ENCODE results near the gene ZDHHC16.
"Not testable (repeated sequence)": the region's sequence is repeated elsewhere in the genome, so short reads cannot be mapped to it uniquely, and the experiment has no call there.

Gene ZDHHC16

DNA sequence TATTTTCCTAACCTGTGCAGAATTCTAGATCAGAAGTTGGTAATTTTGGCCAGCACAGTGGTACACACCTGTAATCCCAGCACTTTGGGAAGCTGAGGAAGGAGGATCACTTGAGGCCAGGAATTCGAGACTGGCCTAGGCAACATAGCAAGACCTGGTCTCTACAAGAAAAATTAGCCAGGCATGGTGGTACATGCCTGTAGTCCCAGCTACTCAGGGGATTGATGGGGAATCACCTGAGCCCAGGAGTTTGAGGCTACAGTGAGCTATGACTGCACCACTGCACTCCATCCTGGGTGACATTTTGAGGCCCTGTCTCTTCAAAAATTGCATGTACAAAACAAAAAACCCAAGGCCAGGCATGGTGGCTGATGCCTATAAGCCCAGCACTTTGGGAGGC is 11.4 kb upstream of the ZDHHC16 start:
- DNase-seq (ENCODE audit: low read depth) = no peak

DNA sequence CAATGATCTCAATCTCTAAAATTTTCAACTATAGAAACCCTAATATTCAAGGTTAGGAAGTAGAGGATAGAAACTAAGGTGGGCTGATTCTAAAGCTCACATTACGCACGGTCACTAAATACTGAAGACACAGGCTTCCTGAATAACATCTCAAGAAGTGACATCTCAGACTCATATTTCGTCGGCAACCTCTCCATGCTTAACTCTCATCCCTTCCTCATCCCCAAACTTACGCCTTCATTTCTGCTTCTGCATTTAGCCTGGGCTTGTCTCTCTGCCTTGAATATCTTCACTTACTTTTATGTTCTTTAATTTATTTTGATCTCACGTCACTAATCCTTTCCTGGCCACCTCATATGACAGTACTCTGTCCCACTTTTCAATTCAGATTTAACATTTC is 10.8 kb upstream of the ZDHHC16 start:
- no peak for DNase-seq (ENCODE audit: low read depth)

- DNase-seq (ENCODE audit: low read depth) = no peak
Observed at GRCh38 chr10:97442277-97442676, 3.7 kb upstream of the ZDHHC16 start.

GRCh38 chr10:97444212-97444611 is 1.8 kb upstream of the ZDHHC16 start:
- DNase-seq (ENCODE audit: low read depth) = no peak

DNA sequence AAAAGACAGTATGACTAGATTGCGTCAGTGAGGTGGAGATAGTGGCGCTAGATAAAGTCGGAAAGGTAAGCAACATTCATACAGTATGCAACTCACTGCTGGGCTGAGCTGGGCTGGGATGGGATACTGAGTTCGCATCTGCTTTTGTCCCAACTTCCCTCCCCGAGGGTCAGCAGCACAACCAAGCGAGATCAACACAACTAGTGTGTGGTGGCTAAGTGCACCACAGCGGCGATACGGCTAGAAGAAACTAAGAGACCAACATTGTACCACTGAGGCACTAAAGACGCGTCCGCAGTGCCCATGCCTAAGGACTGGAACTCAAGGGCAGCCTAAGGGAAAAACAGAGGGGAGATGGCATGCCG is 636 bp upstream of the ZDHHC16 start:
- DNase-seq (ENCODE audit: low read depth) = no peak

DNA sequence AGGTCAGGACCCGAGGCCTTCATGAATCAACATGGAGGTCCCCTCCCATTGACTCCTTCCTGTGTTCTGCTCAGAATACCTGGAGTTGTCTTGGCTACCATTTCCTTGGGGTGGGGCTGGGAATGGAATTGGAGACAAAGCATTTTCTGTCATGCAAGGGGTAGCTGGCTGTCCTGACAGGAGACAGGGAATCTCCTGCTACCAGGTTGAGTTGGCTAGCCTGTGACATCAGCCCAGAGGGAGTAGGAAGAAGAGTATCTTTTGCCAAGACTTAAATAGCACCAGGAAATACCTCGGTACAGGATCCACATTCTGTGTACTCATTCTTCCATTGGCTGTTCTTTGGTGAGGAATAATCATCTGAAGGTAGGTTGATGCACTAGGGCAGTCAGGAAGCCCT is 4.9 kb downstream of the ZDHHC16 start:
- no peak for DNase-seq (ENCODE audit: low read depth)

- DNase-seq (ENCODE audit: low read depth) = no peak
Observed at GRCh38 chr10:97451605-97452004, 5.6 kb downstream of the ZDHHC16 start.

DNA sequence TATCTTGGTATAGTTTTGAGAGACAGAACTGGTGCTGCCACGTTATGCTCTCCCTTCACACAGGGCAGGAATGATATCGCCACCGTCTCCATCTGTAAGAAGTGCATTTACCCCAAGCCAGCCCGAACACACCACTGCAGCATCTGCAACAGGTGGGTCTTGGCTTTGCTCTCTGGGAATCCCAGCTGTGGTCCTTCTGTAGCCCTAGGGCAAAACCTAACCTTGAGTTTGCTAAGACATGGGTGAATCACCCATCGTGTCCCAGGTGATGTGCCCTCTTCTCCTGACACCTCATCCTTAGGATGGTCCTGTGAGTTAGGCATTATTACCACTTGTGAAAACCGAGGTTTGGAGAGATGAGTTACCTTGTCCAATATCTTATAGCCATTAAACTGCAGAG is 6.4 kb downstream of the ZDHHC16 start:
- no peak for DNase-seq (ENCODE audit: low read depth)

DNA sequence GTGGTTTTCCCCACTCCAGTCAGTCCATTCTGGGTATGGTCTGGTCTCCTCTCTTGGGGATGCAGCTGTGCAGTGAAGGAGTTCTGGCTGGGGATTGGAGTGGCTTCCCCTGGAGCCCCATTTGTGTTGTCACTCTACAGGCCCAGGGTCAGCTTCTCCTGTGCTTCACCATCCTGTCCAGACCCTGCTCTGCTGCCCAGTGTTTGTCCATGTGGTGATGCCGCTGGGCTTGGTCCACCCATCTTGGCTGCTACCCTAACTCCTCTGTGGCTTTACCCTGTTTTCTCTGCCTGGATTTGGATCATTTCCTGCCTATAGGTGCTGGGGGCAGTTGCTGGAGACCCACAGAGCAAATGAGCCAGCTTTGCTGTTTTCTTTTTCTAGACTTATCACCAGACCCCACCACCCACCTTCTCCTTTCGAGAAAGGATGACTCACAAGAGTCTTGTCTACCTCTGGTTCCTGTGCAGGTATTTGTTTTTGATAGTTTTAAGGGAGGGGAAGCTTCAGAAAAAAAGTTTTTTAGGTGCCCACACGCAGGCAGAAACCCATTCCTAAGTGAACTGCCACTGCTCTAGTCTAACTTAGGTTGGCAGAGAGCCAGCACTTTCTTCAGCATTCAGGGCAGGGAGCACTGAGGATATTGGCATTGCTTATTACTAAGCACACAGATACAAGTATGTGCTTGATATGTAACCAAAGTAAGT is 8.5 kb downstream of the ZDHHC16 start:
- DNase-seq (ENCODE audit: low read depth) = no peak

- no peak for DNase-seq (ENCODE audit: low read depth)
Observed at GRCh38 chr10:97456034-97456685, 10.2 kb downstream of the ZDHHC16 start.

DNA sequence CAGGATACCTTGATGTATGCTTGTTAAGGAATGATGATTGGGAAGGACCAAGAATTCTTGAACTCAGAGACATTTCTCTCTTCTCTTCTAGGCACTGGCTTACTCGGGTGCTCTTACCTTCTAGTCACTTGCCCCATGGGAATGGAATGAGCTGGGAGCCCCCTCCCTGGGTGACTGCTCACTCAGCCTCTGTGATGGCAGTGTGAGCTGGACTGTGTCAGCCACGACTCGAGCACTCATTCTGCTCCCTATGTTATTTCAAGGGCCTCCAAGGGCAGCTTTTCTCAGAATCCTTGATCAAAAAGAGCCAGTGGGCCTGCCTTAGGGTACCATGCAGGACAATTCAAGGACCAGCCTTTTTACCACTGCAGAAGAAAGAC is 10.7 kb downstream of the ZDHHC16 start:
- DNase-seq (ENCODE audit: low read depth) = no peak

- no peak for DNase-seq (ENCODE audit: low read depth)
Observed at GRCh38 chr10:97459111-97459510, 13.1 kb downstream of the ZDHHC16 start.

GRCh38 chr10:97459933-97460332 is 14.0 kb downstream of the ZDHHC16 start:
- DNase-seq (ENCODE audit: low read depth) = no peak

GRCh38 chr10:97462309-97462708 is 16.3 kb downstream of the ZDHHC16 start:
- no peak for DNase-seq (ENCODE audit: low read depth)

GRCh38 chr10:97463363-97464132 is 17.6 kb downstream of the ZDHHC16 start:
- peak; percentile 26 for DNase-seq (ENCODE audit: low read depth)

DNA sequence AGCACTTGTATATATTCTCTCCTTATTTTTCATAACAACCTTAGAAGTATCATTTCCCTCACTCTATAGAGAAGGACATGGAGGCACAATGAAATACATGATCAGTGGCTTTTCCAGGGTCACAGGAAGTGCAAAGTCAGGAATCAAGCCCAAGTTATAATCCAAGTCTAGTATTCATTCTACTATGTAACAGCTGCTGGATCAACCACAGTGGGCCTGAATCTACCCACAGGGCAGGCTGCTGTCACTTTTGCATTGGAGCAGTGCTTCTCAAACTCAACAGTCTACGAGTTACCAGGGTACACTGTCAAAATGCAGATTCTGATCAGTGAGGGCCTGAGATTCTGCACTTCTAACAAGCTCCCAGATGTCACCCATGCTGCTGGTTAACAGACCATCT is 18.3 kb downstream of the ZDHHC16 start:
- DNase-seq (ENCODE audit: low read depth) = no peak

DNA sequence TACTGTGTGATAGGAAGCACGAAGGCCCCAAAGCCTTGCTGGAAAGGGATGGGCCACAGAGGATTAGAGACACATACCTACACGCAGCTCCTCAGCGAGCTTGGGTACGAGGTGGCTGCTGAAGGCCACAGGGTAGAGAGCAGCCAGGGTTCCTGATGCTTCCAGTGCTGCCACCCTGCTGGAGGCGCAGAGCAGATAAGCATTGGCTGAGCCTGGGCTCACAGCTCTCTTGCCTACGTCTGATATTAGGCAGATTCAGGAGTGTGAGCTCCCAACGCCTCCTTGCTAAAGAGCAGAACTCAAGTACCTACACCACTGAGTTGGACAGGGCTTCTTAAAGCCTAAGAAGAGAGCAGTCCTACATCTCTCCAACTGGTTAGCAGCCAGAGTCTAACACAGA is 20.0 kb downstream of the ZDHHC16 start:
- DNase-seq (ENCODE audit: low read depth) = no peak

- DNase-seq (ENCODE audit: low read depth) = no peak
Observed at GRCh38 chr10:97466755-97467154, 20.8 kb downstream of the ZDHHC16 start.

GRCh38 chr10:97468162-97468561 is 22.2 kb downstream of the ZDHHC16 start:
- DNase-seq (ENCODE audit: low read depth) = no peak

DNA sequence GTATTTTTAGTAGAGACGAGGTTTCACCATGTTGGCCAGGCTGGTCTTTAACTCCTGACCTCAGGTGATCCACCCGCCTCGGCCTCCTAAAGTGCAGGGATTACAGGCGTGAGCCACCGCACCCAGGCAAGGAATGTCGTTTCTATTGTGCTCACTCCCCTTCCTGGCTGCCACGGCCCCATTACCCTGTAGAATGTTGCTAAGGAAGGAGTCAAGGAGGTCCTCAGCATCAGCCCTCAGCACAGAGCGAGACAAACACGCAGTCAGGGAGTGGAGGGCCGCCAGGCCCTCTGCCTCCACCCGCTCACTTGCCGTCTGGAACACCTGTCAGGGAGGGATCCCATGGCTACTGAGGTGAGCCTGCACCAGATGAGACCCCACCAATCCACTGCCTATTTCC is 22.8 kb downstream of the ZDHHC16 start:
- not testable (repeated sequence) for DNase-seq (ENCODE audit: low read depth)

DNA sequence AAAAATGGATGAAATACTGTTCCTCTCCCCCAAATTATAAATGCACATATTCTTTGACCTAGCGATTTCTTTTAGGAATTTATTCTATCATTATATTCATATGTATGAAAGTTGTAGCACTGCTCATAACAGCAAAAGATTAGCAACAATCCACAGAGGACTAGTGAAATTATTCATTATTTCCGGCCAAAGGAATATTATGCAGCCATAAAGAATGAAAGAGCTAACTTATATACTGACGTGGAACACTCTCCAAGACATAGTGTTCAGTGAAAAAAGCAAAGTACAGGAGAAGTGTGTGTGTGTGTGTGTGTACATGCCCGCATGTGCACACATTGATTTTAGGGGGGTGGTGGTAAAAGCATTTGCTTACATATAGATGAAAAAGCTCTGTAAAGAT is 28.9 kb downstream of the ZDHHC16 start:
- no peak for DNase-seq (ENCODE audit: low read depth)

DNA sequence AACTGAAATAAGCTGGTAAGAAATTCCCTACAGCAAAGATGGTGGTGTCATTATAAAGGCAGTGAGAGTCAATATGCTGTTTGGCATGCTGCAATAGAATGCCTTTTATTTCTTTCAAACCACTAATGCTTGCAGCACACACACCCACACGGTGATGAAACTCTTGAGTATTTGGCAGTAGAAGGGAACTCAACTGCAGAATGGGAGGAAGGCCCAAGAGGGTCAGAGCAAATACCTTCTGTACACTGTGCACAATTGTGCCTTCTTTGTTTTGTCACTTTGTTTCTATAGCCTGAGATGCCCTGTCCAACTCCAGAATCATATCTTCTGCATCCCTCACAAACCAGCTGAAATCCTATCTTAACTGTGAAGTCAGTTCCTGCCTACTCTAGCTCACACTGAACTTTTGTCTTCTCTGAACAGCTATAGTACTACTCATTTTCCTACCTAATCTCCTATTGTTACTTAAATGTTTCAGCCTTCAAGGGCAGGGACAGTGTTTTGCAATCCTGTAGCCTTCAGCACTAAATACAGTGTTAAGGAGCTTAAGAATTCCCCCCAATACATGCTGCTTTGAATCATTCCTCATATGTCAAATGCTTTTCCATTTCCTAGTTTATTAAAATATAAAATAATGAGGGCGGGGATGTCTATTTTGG is 30.1 kb downstream of the ZDHHC16 start:
- DNase-seq (ENCODE audit: low read depth) = no peak

GRCh38 chr10:97479410-97479809 is 33.4 kb downstream of the ZDHHC16 start:
- DNase-seq (ENCODE audit: low read depth) = not testable (repeated sequence)
